Endothelial cell of umbilical vein (primary cell): ENCODE measurements around the gene CCDC15. TPM values are rescaled to one million over a fixed set of nuclear protein-coding genes. Genes with fewer than 3 reads are reported as not detected.

Experiments
- BruUV-seq: library from RNA; stranded (reverse); fragments of 400-500 nt; replicated peaks from 2 replicates; lab custom pipeline; 2021; lab: Mats Ljungman, UMichigan
- CTCF ChIA-PET: fragments of 300-600, 350-600 bp; sonication (Branson Sonifier 250); formaldehyde crosslinking; loops from one replicate; lab custom pipeline; 2021; ENCODE audit warnings: antibody characterized with exemption, inconsistent platforms; lab: Charles Lee
- POLR2A ChIA-PET: fragments of 300-600, 350-600 bp; sonication (Branson Sonifier 250); formaldehyde crosslinking; loops from one replicate; lab custom pipeline; 2021; ENCODE audit warnings: antibody characterized with exemption, inconsistent platforms; lab: Charles Lee
- DNase-seq: peaks from one replicate; pipeline ENCODE4 v3.0.0-alpha.2; 2011; ENCODE audit warnings: low read depth, low spot score
- FAIRE-seq: peaks from 2 replicates; lab custom pipeline; 2011; peaks lifted over from hg19 to GRCh38; lab: Jason Lieb, UNC
- H2AFZ ChIP-seq: 2 replicates; pipeline ENCODE4 v1.6.0; 2012; ENCODE audit warnings: low read depth, low read length, control low read depth, inconsistent platforms
- H3K27ac ChIP-seq: 2 replicates; pipeline ENCODE4 v1.5.1; 2011; ENCODE audit warnings: low read depth, mild to moderate bottlenecking, control low read depth, low read length, moderate library complexity; ENCODE audit not compliant: insufficient read depth
- H3K27me3 ChIP-seq, 2 experiments: 2 replicates each; pipeline versions ENCODE4 v1.6.0 to v1.6.1; 2011; ENCODE audit warnings: low read length in 2 of 2, mixed read lengths in 1 of 2; ENCODE audit not compliant: control insufficient read depth in 2 of 2, insufficient read depth in 2 of 2
- H3K36me3 ChIP-seq, 2 experiments: 2 replicates in 1 of 2; 3 replicates in 1 of 2; pipeline ENCODE4 v1.5.1; 2011; ENCODE audit warnings: low read length in 2 of 2, mild to moderate bottlenecking in 1 of 2, moderate library complexity in 1 of 2; ENCODE audit not compliant: control insufficient read depth in 2 of 2, insufficient read depth in 2 of 2; ENCODE audit errors: extremely low read depth in 1 of 2
- H3K4me1 ChIP-seq: 3 replicates; pipeline ENCODE4 v1.5.1; 2011; ENCODE audit warnings: mild to moderate bottlenecking, low read length; ENCODE audit not compliant: control insufficient read depth, insufficient read depth; ENCODE audit errors: extremely low read depth
- H3K4me2 ChIP-seq: 2 replicates; pipeline ENCODE4 v1.6.1; 2011; ENCODE audit warnings: low read length, control low read depth, mixed read lengths; ENCODE audit not compliant: insufficient read depth
- H3K4me3 ChIP-seq, 3 experiments: fragments of 200-600 bp in 1 of 3; sonication (generic), shearing (Covaris generic) in 1 of 3; replicated peaks in 1 of 3; 2 replicates each; pipeline ENCODE4 v1.5.1; 2011 to 2016; ENCODE audit warnings: control low read depth in 3 of 3, low read length in 3 of 3, mild to moderate bottlenecking in 2 of 3, inconsistent platforms in 1 of 3, low read depth in 1 of 3, moderate library complexity in 1 of 3; ENCODE audit not compliant: insufficient read depth in 1 of 3
- H3K79me2 ChIP-seq: 2 replicates; pipeline ENCODE4 v1.6.0; 2012; ENCODE audit warnings: low read length, inconsistent platforms; ENCODE audit not compliant: control insufficient read depth, insufficient read depth
- H3K9ac ChIP-seq: replicated peaks from 2 replicates; pipeline ENCODE3; 2011; ENCODE audit warnings: low read length, control low read depth; ENCODE audit not compliant: insufficient read depth; ENCODE audit errors: extremely low read depth
- H3K9me1 ChIP-seq: replicated peaks from 3 replicates; pipeline ENCODE4 v1.6.0; 2011; ENCODE audit warnings: mild to moderate bottlenecking, low read length; ENCODE audit not compliant: control insufficient read depth, insufficient read depth; ENCODE audit errors: extremely low read depth
- H3K9me3 ChIP-seq: replicated peaks from 2 replicates; pipeline ENCODE4 v1.5.1; 2012; ENCODE audit warnings: low read length, inconsistent platforms; ENCODE audit not compliant: control insufficient read depth, insufficient read depth
- H4K20me1 ChIP-seq: replicated peaks from 2 replicates; pipeline ENCODE3; 2011; ENCODE audit warnings: mild to moderate bottlenecking, low read length; ENCODE audit not compliant: control insufficient read depth, insufficient read depth; ENCODE audit errors: extremely low read depth
- EZH2 ChIP-seq: IDR thresholded peaks from 2 replicates; pipeline ENCODE4 v1.6.1; 2012; ENCODE audit warnings: borderline replicate concordance, low read depth, mild to moderate bottlenecking, moderate library complexity, low read length, inconsistent platforms; ENCODE audit not compliant: severe bottlenecking
- FOS ChIP-seq: IDR thresholded peaks from 2 replicates; pipeline ENCODE4 v1.6.1; 2011; ENCODE audit warnings: mild to moderate bottlenecking, low read length, moderate library complexity, borderline replicate concordance; ENCODE audit not compliant: insufficient read depth
- GATA2 ChIP-seq: IDR thresholded peaks from 2 replicates; pipeline ENCODE4 v1.7.0; 2011; ENCODE audit warnings: low read depth, mild to moderate bottlenecking, moderate library complexity, mixed read lengths, low read length; ENCODE audit not compliant: insufficient read length, insufficient read depth
- JUN ChIP-seq: IDR thresholded peaks from 2 replicates; pipeline ENCODE4 v1.6.1; 2011; ENCODE audit warnings: borderline replicate concordance, low read depth; ENCODE audit not compliant: insufficient read length, insufficient read depth
- MYC ChIP-seq: IDR thresholded peaks from one replicate; pipeline ENCODE4 v1.6.1; 2011; ENCODE audit warnings: mild to moderate bottlenecking, low read depth, low read length
- POLR2A ChIP-seq: IDR thresholded peaks from 2 replicates; pipeline ENCODE4 v1.6.1; 2012; ENCODE audit warnings: low read depth, mild to moderate bottlenecking, control low read depth, low read length
- POLR2AphosphoS5 ChIP-seq: IDR thresholded peaks from 2 replicates; pipeline ENCODE4 v1.6.1; 2012; ENCODE audit warnings: low read depth, mild to moderate bottlenecking, control low read depth, low read length, moderate library complexity; ENCODE audit not compliant: insufficient read depth
- dilution Hi-C: fragments of 300-500 bp; cut with MboI; formaldehyde crosslinking; loops from one replicate; pipeline ENCODE4 v1.15.0; 2019; ENCODE audit warnings: low sequenced_read_pairs; ENCODE audit not compliant: extremely low pct_ligation_motif_present
- intact Hi-C: fragments of 100-400 bp; cut with micrococcal nuclease; formaldehyde crosslinking; loops from one replicate; pipeline ENCODE4 v1.10.0; 2022
- polyA plus RNA-seq, 4 experiments: library from polyadenylated mRNA; depleted of rRNA in 3 of 4; stranded (reverse) in 3 of 4; unstranded in 1 of 4; fragments of >200 nt; gene quantifications; 2 replicates each; pipeline versions ENCODE4 v1.2.1 to v1.2.3, GENCODE V29; 2011 to 2012; ENCODE audit warnings: missing spikeins in 1 of 4
- total RNA-seq: library from RNA; stranded (reverse); gene quantifications from 2 replicates; pipeline ENCODE4 v1.2.3, GENCODE V29; 2021
- TF ChIP-seq, protein P1 (sequence below): IDR thresholded peaks from 2 replicates; pipeline ENCODE4 v1.6.1; 2011; ENCODE audit not compliant: insufficient read depth, insufficient read length
- TF ChIP-seq, protein P2 (sequence below), 2 donors: IDR thresholded peaks; 1 replicate in 1 of 2; 2 replicates in 1 of 2; pipeline ENCODE4 v1.5.1; 2011; ENCODE audit warnings: low read length in 2 of 2, mild to moderate bottlenecking in 2 of 2, moderate library complexity in 2 of 2, control low read depth in 1 of 2, inconsistent platforms in 1 of 2, low read depth in 1 of 2; ENCODE audit not compliant: insufficient read depth in 1 of 2; ENCODE audit errors: extremely low read depth in 1 of 2

CCDC15 gene
- total and polyA plus RNA-seq, 2 donors (not counting 3 experiments of a cell fraction or from before 2014, with no cell fraction given) = 0.75 to 3.8 TPM

DNA sequence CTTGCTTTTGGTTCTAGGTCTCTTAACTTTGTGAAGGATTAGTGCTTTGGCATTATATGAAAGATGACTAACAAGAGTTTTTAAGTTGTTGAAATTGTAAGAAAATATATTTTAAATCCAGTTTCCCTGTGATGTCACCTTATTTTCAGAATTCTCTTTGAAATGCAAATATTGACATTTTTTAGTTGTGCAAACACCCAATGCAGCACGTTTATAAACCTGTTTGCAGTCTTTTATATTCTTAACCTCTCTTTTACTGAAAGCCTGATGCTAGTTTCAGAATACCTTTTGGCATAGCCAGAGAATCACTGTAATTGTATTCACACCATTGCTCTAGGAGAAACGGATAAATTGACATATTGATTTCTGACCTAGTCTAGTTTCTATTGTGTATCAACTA is 66.3 kb downstream of the CCDC15 start:
- POLR2A ChIA-PET = no interaction called here

More for the DNA sequence above, 66.3 kb downstream of the CCDC15 start:
- FAIRE-seq (no peak), DNase-seq (no peak)
- dilution Hi-C loops = no loop called here
- no peak overlapping the region for H2AFZ ChIP-seq
- intact Hi-C loops = no loop called here
- TF ChIP-seq EZH2 (no peak), POLR2AphosphoS5 (no peak), POLR2A (no peak), MYC (no peak), FOS (no peak), GATA2 (no peak), JUN (no peak)
- TF ChIP-seq, protein P1, sequence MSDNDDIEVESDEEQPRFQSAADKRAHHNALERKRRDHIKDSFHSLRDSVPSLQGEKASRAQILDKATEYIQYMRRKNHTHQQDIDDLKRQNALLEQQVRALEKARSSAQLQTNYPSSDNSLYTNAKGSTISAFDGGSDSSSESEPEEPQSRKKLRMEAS = no peak
- TF ChIP-seq, protein P2, sequence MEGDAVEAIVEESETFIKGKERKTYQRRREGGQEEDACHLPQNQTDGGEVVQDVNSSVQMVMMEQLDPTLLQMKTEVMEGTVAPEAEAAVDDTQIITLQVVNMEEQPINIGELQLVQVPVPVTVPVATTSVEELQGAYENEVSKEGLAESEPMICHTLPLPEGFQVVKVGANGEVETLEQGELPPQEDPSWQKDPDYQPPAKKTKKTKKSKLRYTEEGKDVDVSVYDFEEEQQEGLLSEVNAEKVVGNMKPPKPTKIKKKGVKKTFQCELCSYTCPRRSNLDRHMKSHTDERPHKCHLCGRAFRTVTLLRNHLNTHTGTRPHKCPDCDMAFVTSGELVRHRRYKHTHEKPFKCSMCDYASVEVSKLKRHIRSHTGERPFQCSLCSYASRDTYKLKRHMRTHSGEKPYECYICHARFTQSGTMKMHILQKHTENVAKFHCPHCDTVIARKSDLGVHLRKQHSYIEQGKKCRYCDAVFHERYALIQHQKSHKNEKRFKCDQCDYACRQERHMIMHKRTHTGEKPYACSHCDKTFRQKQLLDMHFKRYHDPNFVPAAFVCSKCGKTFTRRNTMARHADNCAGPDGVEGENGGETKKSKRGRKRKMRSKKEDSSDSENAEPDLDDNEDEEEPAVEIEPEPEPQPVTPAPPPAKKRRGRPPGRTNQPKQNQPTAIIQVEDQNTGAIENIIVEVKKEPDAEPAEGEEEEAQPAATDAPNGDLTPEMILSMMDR (IDR thresholded peaks at IDR 0.05; ENCODE audit: extremely low read depth in 1 of 2, insufficient read depth in 1 of 2, low read depth in 1 of 2, low read length in 2 of 2) = no peak
- no peak overlapping the region for H3K4me2 ChIP-seq
- H3K4me1 ChIP-seq = no peaks in the 10 kb centered on the region
- no peaks in the 10 kb centered on the region for H3K36me3 ChIP-seq
- H3K27me3 ChIP-seq = no peaks in the 10 kb centered on the region
- no TSS peak for BruUV-seq
- H3K9ac ChIP-seq = no peak overlapping the region
- H3K27ac ChIP-seq = no peak overlapping the region
- H4K20me1 ChIP-seq = no peaks in the 10 kb centered on the region
- no peaks in the 10 kb centered on the region for H3K79me2 ChIP-seq
- H3K4me3 ChIP-seq = no peak overlapping the region
- no peaks in the 10 kb centered on the region for H3K9me1 ChIP-seq
- H3K9me3 ChIP-seq = no peaks in the 10 kb centered on the region
- CTCF ChIA-PET = interaction anchor here (0.6 kb wide), 1 partner anchor 104 kb away, joined by 3 read pairs; no protein-coding TSS in a partner anchor
